Neural cell (in vitro differentiated cells): ENCODE data around the gene PGBD1.

ENCODE experiments used
- CTCF ChIP-seq: fragments of 450-650 bp; IDR thresholded peaks from 2 replicates; pipeline ENCODE4 v1.5.1; 2014; ENCODE audit warnings: antibody characterized with exemption, mild to moderate bottlenecking, moderate library complexity; ENCODE audit not compliant: poor library complexity, severe bottlenecking
- EZH2 ChIP-seq: fragments of 200-600, 300-800 bp; shearing (Covaris generic), sonication (generic); IDR thresholded peaks from 2 replicates; pipeline ENCODE4 v1.6.1; 2014; ENCODE audit warnings: antibody characterized with exemption, low read length, borderline replicate concordance, mild to moderate bottlenecking; ENCODE audit not compliant: insufficient read depth, poor library complexity, severe bottlenecking
- POLR2AphosphoS5 ChIP-seq: IDR thresholded peaks from 2 replicates; pipeline ENCODE4 v1.6.1; 2012
- REST ChIP-seq: IDR thresholded peaks from 2 replicates; pipeline ENCODE4 v1.6.1; 2012; ENCODE audit warnings: borderline replicate concordance

- TF ChIP-seq EZH2: no peak
- no peak for TF ChIP-seq CTCF
- TF ChIP-seq REST: no peak
- TF ChIP-seq POLR2AphosphoS5: no peak
Measured at GRCh38 chr6:28254121-28254519, 27.3 kb upstream of the PGBD1 start.
